Urinary bladder (tissue), 4 donors: Measurements from ENCODE around the gene CNGA4. TPM values are rescaled to one million over a fixed set of nuclear protein-coding genes. Genes with fewer than 3 reads are reported as not detected.
"Not testable (repeated sequence)": the region's sequence is repeated elsewhere in the genome, so short reads cannot be mapped to it uniquely, and the experiment has no call there.

Source experiments
- DNase-seq: peaks from one replicate; pipeline ENCODE4 v3.0.0-alpha.2; 2015; ENCODE audit errors: extremely low spot score
- H3K27ac ChIP-seq: one replicate; pipeline ENCODE4 v1.5.1; 2013; ENCODE audit warnings: low read depth, mild to moderate bottlenecking, moderate library complexity
- H3K36me3 ChIP-seq: one replicate; pipeline ENCODE4 v1.6.1; 2013; ENCODE audit warnings: mild to moderate bottlenecking, moderate library complexity; ENCODE audit not compliant: insufficient read depth
- H3K4me1 ChIP-seq: one replicate; pipeline ENCODE4 v1.6.1; 2013; ENCODE audit warnings: mild to moderate bottlenecking, moderate library complexity; ENCODE audit not compliant: insufficient read depth
- H3K4me3 ChIP-seq: one replicate; pipeline ENCODE4 v1.5.1; 2013; ENCODE audit warnings: low read depth, low read length
- WGBS: extraction: QIAGEN DNeasy Blood & Tissue Kit; methylation state at CpG from one replicate; pipeline ENCODE4 v1.1.7; 2013; 5-methylcytosine and 5-hydroxymethylcytosine counted together
- polyA plus RNA-seq: library from polyadenylated mRNA; stranded (reverse); fragments of 200-250 nt; gene quantifications from one replicate; pipeline ENCODE4 v1.2.3, GENCODE V29; 2013
- total RNA-seq: library from RNA; depleted of rRNA; stranded (reverse); fragments of >200 nt; gene quantifications from one replicate; pipeline ENCODE4 v1.2.3, GENCODE V29; 2014
- donor health status: healthy with polysubstance abuse.
- donor health status: healthy.

CNGA4 gene
- total and polyA plus RNA-seq, 2 donors, result 0.28 TPM; not detected in 1

DNA sequence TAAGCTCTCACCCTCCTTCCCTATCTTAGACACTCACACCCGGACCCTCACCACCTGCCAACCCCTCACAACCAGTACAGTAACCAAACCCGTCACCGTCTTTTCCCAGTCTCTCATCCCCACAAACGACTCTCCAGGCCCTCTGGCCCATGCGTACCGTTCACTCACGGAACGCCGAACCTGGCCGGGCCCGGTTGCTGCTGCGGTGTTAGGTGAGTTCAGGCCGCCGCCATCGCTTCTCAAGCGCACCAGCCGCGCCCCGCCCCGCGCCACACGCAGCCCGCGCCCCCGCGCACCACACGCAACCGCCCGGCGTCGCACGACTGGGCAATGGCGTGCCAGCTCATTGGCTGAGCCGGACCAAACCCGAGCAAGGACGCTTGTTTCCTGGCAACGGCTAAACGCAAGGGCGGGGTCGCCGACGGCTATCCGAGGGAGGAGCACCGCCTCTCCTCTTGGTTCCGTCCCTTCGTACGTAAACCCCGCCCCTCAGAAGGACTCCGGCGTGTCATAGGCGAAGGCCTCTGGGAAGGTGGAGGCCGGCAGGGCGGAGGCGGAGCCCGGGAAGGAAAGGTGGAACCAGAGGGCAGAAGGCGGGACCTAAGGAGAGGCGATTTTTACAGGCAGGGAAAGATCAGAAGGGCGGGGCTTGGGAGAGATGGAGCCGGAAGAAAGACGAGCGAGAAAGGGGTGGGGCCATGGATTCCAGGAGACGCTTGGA is 4.3 kb upstream of the CNGA4 start, which contains the start of gene FHIP1B:
TSS of gene FHIP1B (minus strand) at position 250 of the 721 bp plus-strand sequence. CDS start 10,120 bp downstream, outside the sequence.
- no peaks in the 10 kb centered on the region for H3K4me1 ChIP-seq
- H3K36me3 ChIP-seq, result peaks cover 2% of the 10 kb centered on the region
- DNase-seq, result peak; percentile 98
- H3K4me3 ChIP-seq, result peak within 1 kb of the TSS; percentile 56
- under 1% methylated on average over 62 of the region's 62 CpGs for WGBS
- peak within 1 kb of the TSS; percentile 66 for H3K27ac ChIP-seq

DNA sequence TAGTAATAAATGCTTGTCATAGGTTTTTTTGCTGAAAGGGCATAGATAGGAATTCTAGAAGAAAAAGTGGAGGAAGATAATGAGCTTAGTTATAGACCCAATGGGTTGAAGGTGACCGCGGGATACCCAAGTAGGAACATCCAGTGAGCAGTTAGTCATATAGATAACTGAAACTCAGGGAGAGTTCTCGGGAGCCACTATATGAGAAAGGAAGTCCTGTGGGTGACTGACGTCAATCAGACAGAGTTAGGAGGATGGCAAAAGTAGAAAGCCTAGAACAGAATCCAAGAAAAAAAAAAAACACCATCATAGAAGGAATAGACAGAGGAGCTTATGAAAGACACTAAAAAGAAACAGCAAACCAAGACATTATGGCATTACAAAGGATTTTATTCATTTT is 1.6 kb upstream of the CNGA4 start:
- Histone ChIP-seq H3K27ac (no peak overlapping the region), H3K4me3 (no peak overlapping the region), H3K36me3 (no peaks in the 10 kb centered on the region), H3K4me1 (no peaks in the 10 kb centered on the region)
- 82% methylated on average over 4 of the region's 4 CpGs for WGBS
- DNase-seq, result no peak

GRCh38 chr11:6237761-6238302 is 1.1 kb upstream of the CNGA4 start:
- no peak for DNase-seq
- 89% methylated on average over 5 of the region's 5 CpGs for WGBS
- Histone ChIP-seq H3K36me3 (no peaks in the 10 kb centered on the region), H3K4me1 (no peaks in the 10 kb centered on the region), H3K4me3 (no peak overlapping the region), H3K27ac (no peak overlapping the region)

GRCh38 chr11:6240139-6240538 is 1.2 kb downstream of the CNGA4 start:
- H3K4me1 ChIP-seq, result no peaks in the 10 kb centered on the region
- DNase-seq, result no peak
- no peak overlapping the region for H3K4me3 ChIP-seq
- WGBS, result 97% methylated on average over 28 of the region's 28 CpGs
- no peak overlapping the region for H3K27ac ChIP-seq
- H3K36me3 ChIP-seq, result no peaks in the 10 kb centered on the region

- H3K27ac ChIP-seq, result no peak overlapping the region
- H3K4me1 ChIP-seq, result no peaks in the 10 kb centered on the region
- 65% methylated on average over 1 of the region's 1 CpG for WGBS
- H3K36me3 ChIP-seq, result no peaks in the 10 kb centered on the region
- no peak for DNase-seq
- no peak overlapping the region for H3K4me3 ChIP-seq
These were observed 1.9 kb downstream of the CNGA4 start for GRCh38 chr11:6240781-6241180.

DNA sequence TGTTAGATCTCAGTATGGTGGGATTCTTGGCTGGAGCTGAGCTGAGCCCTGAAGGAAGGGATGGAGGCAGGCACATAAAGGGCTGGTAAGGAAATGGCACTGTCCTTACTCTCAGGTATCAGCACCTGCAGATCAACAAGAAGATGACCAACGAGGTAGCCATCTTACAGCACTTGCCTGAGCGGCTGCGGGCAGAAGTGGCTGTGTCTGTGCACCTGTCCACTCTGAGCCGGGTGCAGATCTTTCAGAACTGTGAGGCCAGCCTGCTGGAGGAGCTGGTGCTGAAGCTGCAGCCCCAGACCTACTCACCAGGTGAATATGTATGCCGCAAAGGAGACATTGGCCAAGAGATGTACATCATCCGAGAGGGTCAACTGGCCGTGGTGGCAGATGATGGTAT is 2.4 kb downstream of the CNGA4 start:
- Histone ChIP-seq H3K36me3 (no peaks in the 10 kb centered on the region), H3K4me1 (no peaks in the 10 kb centered on the region), H3K4me3 (no peak overlapping the region), H3K27ac (no peak overlapping the region)
- DNase-seq, result no peak
- 95% methylated on average over 7 of the region's 7 CpGs for WGBS

GRCh38 chr11:6245536-6245935 is 6.6 kb downstream of the CNGA4 start:
- DNase-seq, result no peak
- H3K4me1 ChIP-seq, result no peaks in the 10 kb centered on the region
- no peak overlapping the region for H3K27ac ChIP-seq
- H3K36me3 ChIP-seq, result no peaks in the 10 kb centered on the region
- H3K4me3 ChIP-seq, result no peak overlapping the region
- WGBS, result 93% methylated on average over 2 of the region's 2 CpGs

DNA sequence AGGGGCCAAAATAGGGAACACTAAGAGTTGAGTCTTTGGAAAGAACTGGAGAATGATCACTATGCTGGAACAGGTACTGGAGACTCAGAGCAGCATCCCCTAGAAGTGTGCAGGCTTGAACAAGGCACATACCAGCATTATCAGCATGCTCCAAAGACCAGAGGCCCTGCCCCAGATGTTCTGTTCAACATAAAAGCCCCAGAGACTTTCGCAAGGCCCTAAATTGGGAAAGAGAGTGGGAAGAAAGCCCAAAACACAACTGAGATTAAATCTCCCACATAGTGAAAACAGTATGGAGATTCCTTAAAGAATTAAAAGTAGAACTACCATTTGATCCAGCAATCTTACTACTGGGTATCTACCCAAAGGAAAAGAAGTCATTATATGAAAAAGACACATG is 9.4 kb downstream of the CNGA4 start:
- Histone ChIP-seq H3K4me1 (no peaks in the 10 kb centered on the region), H3K27ac (no peak overlapping the region), H3K4me3 (no peak overlapping the region), H3K36me3 (no peaks in the 10 kb centered on the region)
- 75% methylated on average over 1 of the region's 1 CpG for WGBS
- no peak for DNase-seq

DNA sequence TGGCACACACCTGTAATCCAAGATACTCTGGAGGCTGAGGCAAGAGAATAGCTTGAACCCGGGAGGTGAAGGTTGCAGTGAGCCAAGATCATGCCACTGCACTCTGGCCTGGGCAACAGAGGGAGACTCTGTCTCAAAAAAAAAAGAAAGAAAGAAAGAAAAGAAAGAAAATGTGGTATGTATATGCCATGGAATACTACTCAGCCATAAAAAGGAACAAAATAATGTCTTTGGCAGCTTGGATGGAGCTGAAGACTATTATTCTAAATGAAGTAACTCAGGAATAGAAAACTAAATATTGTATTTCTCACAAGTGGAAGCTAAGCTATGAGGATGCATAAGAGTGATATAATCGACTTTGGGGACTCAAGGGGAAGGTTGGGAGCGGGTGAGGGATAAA is 10.0 kb downstream of the CNGA4 start:
- H3K4me3 ChIP-seq, H3K36me3 ChIP-seq, H3K27ac ChIP-seq, H3K4me1 ChIP-seq, DNase-seq: not testable (repeated sequence)
- WGBS, result 94% methylated on average over 3 of the region's 3 CpGs

DNA sequence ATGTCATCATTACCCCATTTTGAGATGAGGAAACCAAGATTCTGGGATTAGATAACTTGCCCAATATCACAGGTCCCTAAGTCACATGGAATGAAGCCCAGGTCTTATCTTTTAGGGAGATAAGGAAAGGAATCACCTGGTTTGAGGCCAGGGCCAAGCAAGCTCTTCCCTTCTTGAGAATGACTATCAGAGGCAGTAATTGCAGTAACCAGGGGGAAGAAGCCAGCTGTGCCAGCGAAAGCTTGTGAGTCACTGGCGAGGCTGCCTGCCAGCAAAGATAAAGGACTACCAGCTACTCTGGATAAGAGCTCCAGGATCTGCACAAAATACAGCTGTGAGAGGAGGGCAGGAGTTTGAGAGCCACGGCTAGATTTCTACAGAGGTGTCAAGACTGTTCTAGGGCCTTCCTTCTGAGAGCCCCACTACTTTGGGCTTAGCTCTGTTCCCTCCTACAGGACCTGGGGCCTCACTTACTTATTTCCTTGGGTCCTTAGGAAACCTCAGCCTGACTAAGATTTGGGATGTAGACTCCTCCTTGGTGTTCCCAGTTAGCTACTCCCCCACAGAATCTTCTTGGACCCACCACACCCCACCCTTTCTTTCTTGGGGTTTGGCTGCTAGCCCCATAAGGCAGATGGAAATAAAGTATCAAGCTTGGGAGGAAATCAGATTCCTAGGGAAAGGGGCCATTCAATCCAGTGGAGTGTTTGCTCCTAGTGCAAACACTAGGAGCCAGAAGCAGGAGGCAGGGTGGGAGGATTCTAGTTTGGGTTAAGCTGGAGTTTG is 11.1 kb downstream of the CNGA4 start:
- Histone ChIP-seq H3K4me3 (no peak overlapping the region), H3K4me1 (no peaks in the 10 kb centered on the region), H3K36me3 (no peaks in the 10 kb centered on the region), H3K27ac (no peak overlapping the region)
- WGBS, result 19% methylated on average over 3 of the region's 3 CpGs
- no peak for DNase-seq

DNA sequence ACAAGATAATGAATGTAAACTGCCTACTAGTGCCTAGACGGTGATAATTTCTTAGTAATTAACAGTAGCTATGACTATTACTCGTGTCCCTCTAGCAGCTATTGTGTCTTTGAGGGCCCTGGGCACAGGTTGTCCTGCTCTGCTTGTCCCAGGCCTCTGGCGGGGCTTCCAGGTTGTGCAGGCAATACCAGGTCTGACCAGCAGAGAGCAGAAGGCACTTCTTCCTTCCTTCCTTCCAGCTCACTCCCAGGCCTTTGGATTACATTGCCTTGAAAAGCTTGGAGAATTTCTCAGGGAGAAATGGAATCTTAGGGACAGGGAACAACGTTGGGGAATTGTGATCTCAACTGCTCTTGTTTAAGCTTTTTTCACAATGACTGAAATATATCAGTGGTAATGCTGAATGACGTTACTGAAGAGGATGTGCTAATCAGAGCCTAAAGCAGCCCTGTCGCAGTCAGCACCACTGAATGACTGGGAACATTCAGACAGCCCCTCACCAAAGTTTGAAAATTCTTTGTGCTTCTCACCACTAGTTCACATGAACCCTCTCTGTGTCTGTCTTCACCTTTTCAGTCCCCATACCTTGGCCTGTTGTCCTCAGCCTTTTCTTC is 12.3 kb downstream of the CNGA4 start:
- H3K4me3 ChIP-seq, result no peak overlapping the region
- peak; percentile 41 for DNase-seq
- no peaks in the 10 kb centered on the region for H3K4me1 ChIP-seq
- no peak overlapping the region for H3K27ac ChIP-seq
- WGBS, result 56% methylated on average over 6 of the region's 6 CpGs
- H3K36me3 ChIP-seq, result no peaks in the 10 kb centered on the region

DNA sequence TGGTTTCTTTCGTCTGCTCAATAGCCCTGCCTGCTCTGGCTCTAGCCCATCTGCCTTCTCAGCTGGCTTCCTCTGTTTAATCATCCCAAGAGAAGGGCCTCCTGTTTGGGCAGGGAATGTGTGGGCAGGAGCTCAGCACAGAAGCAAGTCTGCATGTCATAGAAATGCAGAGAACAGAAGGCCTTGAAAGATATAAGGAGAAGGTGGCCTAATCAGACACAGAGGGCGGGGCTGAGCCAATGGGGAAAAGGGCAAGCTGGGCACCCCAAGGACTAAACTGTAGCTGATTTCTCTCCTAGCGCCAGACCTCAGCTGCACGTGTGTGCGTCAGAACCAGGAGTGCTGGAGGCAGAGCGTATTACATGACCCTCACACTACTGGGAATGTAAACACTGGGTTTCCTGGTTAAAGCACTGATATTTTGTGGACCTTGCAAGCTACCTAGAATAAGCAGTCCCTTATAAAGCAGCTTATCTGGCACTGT is 13.1 kb downstream of the CNGA4 start:
- 57% methylated on average over 6 of the region's 6 CpGs for WGBS
- Histone ChIP-seq H3K4me3 (no peak overlapping the region), H3K27ac (no peak overlapping the region), H3K4me1 (no peaks in the 10 kb centered on the region), H3K36me3 (no peaks in the 10 kb centered on the region)
- DNase-seq, result no peak

DNA sequence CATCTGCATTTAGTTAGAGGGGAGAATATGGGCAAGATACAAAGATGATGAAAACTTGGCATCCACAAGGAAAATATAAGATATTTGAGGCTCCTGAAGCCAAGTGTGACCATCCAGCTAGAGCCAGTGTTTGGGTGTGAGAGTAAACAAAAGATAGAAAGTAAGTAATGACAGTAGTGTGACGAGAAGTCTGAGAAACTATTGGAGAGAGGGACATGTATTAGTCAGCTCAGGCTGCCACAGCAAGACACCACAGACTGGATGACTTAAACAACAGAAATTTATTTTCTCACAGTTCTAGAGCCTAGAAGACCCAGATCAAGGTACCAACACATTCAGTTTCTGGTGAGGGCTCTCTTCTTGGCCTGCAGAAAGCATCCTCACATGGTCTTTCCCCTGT is 14.3 kb downstream of the CNGA4 start:
- 89% methylated on average over 1 of the region's 1 CpG for WGBS
- Histone ChIP-seq H3K4me3 (no peak overlapping the region), H3K4me1 (no peaks in the 10 kb centered on the region), H3K36me3 (no peaks in the 10 kb centered on the region), H3K27ac (no peak overlapping the region)
- no peak for DNase-seq
